PC-9 (cell line): ENCODE results near the gene FMC1.

Experiments used
- CTCF ChIP-seq: fragments of 200-600 bp; sonication (generic); conservative IDR thresholded peaks from 2 replicates; pipeline ENCODE4 v1.6.1; 2017; ENCODE audit warnings: mixed run types, antibody characterized with exemption, mild to moderate bottlenecking, moderate library complexity
- EZH2 ChIP-seq: fragments of 200-600 bp; sonication (generic); IDR thresholded peaks from 2 replicates; pipeline ENCODE4 v1.8.0; 2017; ENCODE audit warnings: antibody characterized with exemption, low read depth

GRCh38 chr7:139365336-139365735, 24.2 kb downstream of the FMC1 start:
- TF ChIP-seq CTCF: no peak
- no peak for TF ChIP-seq EZH2
